Measurements from ENCODE around the gene TNFSF9.
"Not testable (repeated sequence)": the region's sequence is repeated elsewhere in the genome, so short reads cannot be mapped to it uniquely, and the experiment has no call there.

The TNFSF9 gene

GRCh38 chr19:6533000-6533328 is 2.1 kb downstream of the TNFSF9 start:
- no peak for DNase-seq

GRCh38 chr19:6533746-6534418 is 3.1 kb downstream of the TNFSF9 start:
- DNase-seq, result no peak

GRCh38 chr19:6534451-6535093 is 3.7 kb downstream of the TNFSF9 start:
- DNase-seq, result no peak

- DNase-seq, result no peak
These were observed 4.8 kb downstream of the TNFSF9 start for GRCh38 chr19:6535558-6536137.

GRCh38 chr19:6539514-6539913 is 8.7 kb downstream of the TNFSF9 start:
- DNase-seq, result no peak

GRCh38 chr19:6540918-6541689 is 10.3 kb downstream of the TNFSF9 start:
- no peak for DNase-seq

GRCh38 chr19:6543866-6544347 is 13.1 kb downstream of the TNFSF9 start:
- DNase-seq, result no peak

- not testable (repeated sequence) for DNase-seq
These were observed 19.9 kb downstream of the TNFSF9 start for GRCh38 chr19:6550679-6551078.

- DNase-seq, result no peak
These were observed 20.3 kb downstream of the TNFSF9 start for GRCh38 chr19:6551091-6551490.

- DNase-seq, result no peak
These were observed 21.0 kb downstream of the TNFSF9 start for GRCh38 chr19:6551607-6552450.

- DNase-seq, result no peak
These were observed 25.2 kb downstream of the TNFSF9 start for GRCh38 chr19:6556043-6556449.

GRCh38 chr19:6556480-6557195 is 25.8 kb downstream of the TNFSF9 start:
- no peak for DNase-seq

GRCh38 chr19:6562437-6562836 is 31.6 kb downstream of the TNFSF9 start:
- DNase-seq, result not testable (repeated sequence)

GRCh38 chr19:6564393-6564792 is 33.6 kb downstream of the TNFSF9 start:
- no peak for DNase-seq

- not testable (repeated sequence) for DNase-seq
These were observed 35.9 kb downstream of the TNFSF9 start for GRCh38 chr19:6566727-6567126.

- DNase-seq, result no peak
These were observed 37.2 kb downstream of the TNFSF9 start for GRCh38 chr19:6568010-6568526.

- DNase-seq, result no peak
These were observed 38.0 kb downstream of the TNFSF9 start for GRCh38 chr19:6568816-6569215.

GRCh38 chr19:6570764-6571163 is 39.9 kb downstream of the TNFSF9 start:
- DNase-seq, result no peak

- DNase-seq, result no peak
These were observed 40.3 kb downstream of the TNFSF9 start for GRCh38 chr19:6571167-6571566.

- DNase-seq, result no peak
These were observed 41.4 kb downstream of the TNFSF9 start for GRCh38 chr19:6572217-6572616.

- DNase-seq, result no peak
These were observed 42.5 kb downstream of the TNFSF9 start for GRCh38 chr19:6573350-6573749.
